Stimulated activated CD8-positive, alpha-beta memory T cell treated with anti-CD3 and anti-CD28 coated beads, Interleukin-15, amount 100 ng/mL, for 48 hours (primary cell): ENCODE measurements around the gene HLA-DMB.

ENCODE experiments used
- DNase-seq, 2 donors: peaks; one replicate each; pipeline ENCODE4 v3.0.0-alpha.2; 2020; ENCODE audit warnings: low read depth in 2 of 2

Gene HLA-DMB

GRCh38 chr6:32908897-32909296, 31.9 kb downstream of the HLA-DMB start:
- DNase-seq: no peak

DNA sequence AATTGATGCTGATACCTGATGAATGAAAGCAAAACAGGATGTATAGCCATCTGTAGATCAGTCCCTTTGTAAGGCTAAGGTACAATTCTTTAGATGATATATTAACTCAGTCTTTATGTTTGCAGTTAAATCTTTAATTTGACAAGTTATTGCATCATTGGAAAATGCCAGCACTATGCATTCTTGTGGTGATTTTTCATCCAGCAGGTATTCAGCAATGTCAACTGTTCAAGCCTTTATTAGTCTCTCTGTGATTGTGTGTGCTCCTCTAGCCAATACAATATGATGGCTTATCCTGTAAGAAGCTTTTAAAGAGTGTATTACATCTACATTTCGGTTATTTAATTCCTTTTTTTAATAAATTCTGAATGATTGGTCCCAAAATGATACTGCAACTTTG, 34.3 kb downstream of the HLA-DMB start:
- DNase-seq: no peak

DNA sequence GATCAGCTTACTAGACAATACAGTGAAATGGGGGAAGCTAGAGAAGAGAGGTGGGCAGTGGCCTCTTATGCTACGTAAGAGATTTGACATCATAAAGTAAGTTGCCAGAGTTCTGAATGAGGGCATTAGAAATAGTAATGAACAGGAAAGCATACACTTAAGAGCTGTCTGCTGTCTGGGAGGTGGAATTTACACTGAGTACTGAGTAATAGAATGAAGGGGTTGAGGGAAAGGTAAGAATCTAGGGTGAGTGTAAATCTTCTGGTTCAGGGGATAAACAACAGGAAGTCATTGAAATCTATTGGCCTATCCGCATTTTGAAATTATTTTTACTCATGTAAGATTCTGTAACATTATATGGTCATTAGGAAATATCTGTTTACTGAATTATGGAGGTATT, 35.8 kb downstream of the HLA-DMB start:
- DNase-seq: no peak

GRCh38 chr6:32903952-32904351, 36.9 kb downstream of the HLA-DMB start:
- no peak for DNase-seq

- DNase-seq: no peak
These were observed 45.9 kb downstream of the HLA-DMB start for GRCh38 chr6:32895006-32895345.

- peak; percentile 88 to 92 for DNase-seq
These were observed 46.5 kb downstream of the HLA-DMB start for GRCh38 chr6:32894085-32895005.

GRCh38 chr6:32890831-32891230, 50.0 kb downstream of the HLA-DMB start:
- no peak for DNase-seq

GRCh38 chr6:32889533-32889932, 51.3 kb downstream of the HLA-DMB start:
- no peak for DNase-seq

GRCh38 chr6:32888576-32888975, 52.3 kb downstream of the HLA-DMB start:
- no peak for DNase-seq

GRCh38 chr6:32887616-32888015, 53.2 kb downstream of the HLA-DMB start:
- DNase-seq: no peak

DNA sequence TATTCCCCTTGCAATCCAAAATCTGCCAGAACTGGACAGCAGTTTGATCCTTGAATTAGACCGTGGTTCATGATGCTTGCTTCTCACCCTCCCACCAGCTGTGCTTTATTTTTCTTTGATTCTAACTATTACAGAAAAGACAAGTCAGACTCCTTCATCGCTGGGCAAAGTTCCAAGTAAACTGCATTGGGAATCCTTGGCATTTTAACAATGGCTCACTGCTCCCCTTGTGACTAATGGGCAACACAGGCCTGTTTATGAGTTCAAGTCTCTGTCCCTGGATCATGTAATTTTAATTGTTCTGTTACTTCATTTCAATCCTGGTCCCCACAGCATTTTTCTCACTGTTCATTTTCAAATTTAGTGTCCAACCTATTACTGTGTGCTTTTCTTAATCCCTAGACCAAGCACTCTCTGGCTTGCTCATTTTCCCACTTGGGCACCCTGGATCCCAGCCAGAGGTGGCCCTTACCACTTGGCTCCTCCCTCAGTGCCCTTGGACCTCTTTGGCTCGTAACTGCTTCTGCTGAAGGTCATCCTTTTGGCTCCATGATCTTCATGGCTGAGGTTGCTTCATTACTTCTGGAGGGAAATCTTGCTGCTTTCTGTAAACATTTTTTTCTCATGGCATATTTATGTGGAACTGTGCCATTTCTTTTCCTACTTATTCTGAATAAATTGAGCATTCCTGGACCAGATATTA, 54.0 kb downstream of the HLA-DMB start:
- DNase-seq: no peak

- DNase-seq: no peak
These were observed 55.0 kb downstream of the HLA-DMB start for GRCh38 chr6:32885698-32886286.
